GM18499 (cell line): ENCODE results near the gene FNDC3B.

Source experiments
- ATAC-seq: cut with Tn5 transposase; IDR thresholded peaks from one replicate; pipeline ENCODE4 v1.9.1; 2021; ENCODE audit warnings: moderate number of reproducible peaks; ENCODE audit not compliant: insufficient read depth, unreplicated experiment

FNDC3B gene

DNA sequence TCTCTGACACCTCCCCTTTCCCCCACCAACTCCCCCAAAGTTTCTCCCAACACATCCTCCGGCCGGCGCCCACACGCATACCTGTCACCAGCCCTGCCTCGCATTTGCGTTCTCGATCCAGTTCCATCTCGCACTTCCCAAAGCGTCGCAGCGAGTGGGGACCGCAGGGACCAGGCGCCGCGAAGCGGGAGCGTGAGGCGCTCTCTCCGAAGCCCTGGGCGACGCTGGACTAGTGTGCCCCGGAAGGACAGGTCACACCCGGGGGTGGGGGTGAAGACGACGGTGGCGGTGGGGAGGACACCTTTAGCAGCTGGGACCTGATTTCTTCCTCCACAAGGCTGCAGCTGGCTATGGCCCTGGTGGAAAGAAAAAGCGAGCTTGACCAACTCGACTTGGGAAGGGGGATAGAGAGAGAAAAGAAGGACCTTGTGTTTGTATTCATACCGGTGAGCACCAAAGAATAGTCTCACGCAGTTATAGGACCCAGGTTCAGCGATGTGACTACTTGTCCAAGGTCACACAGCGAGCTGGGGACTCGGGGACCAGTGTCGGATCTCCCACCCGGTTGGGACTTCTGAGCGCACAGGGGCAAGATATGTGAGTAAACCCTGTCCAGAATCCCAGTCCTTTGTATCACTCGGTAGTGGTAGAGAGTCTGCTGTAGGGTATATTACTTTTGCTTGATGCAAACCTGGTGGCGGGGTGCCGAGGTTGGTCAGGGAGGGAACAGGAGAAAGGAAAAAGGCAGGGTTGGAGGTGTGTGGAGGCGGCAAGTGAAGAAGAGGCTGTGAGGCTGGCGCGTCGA, 409.5 kb downstream of the FNDC3B start:
- no peak for ATAC-seq

DNA sequence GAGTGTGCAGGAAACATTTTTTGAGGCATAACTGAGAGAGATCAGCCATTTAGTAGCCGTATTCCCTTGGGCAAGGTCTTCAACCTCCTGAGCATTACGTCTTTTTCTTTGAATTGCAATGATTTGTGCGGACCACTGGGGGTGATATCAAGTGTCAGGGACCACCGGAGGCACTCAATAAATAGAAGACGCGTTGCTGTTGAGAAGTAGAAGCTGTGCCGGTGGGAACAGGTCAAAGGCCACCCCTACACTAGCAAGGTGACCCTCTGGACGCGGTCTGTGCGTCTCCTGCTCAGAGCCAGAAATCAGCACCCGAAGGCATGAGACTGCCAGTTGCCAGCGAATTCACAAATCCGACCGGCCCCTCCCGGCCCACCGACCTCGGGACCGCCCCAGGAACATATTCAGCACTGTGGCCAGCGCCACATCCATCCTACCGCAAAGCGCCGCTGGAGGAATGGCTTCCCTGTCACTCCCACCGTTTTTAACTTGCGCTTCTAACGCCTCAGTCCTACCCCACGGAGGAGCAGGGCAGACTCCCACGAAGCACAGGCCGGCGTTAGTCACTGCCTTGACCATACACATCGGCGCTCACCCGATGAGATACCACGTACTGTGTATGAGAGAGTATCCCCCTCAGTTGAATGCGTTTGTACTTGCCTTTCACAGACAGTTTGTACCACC, 410.2 kb downstream of the FNDC3B start:
- no peak for ATAC-seq
